ENCODE data around the gene ZNF652.
A peak's percentile ranks its signal among the peaks of the same experiment; 100 is the strongest.

ZNF652 gene

DNA sequence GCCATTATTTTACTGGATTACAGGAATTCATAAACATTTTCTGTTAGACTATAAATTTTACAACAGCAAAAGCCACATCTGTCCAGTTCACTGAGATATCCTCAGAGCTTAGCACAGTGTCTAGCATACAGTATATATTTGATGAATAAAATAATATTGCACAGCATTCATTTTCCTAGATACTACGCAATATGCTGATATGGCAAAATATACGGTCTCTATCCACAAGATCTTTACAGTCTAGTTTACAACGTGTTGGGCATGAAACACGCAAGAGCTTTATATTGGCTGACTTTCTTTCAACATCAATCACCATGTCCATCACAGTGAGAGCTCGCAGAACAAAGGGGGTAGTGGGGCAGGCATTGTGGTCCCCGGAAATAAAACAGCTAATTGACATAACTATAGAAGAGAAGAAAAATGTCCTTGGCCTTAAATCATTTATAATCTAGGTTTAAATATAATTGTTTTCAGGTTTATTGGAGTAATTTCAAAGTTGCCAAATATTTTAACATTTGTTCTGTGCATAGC, 43.5 kb downstream of the ZNF652 start:
- no peak for DNase-seq (ENCODE audit: low read depth)
- H3K4me3 ChIP-seq (ENCODE audit: low read depth, low read length) = no peak overlapping the region
- TF ChIP-seq, protein P1, sequence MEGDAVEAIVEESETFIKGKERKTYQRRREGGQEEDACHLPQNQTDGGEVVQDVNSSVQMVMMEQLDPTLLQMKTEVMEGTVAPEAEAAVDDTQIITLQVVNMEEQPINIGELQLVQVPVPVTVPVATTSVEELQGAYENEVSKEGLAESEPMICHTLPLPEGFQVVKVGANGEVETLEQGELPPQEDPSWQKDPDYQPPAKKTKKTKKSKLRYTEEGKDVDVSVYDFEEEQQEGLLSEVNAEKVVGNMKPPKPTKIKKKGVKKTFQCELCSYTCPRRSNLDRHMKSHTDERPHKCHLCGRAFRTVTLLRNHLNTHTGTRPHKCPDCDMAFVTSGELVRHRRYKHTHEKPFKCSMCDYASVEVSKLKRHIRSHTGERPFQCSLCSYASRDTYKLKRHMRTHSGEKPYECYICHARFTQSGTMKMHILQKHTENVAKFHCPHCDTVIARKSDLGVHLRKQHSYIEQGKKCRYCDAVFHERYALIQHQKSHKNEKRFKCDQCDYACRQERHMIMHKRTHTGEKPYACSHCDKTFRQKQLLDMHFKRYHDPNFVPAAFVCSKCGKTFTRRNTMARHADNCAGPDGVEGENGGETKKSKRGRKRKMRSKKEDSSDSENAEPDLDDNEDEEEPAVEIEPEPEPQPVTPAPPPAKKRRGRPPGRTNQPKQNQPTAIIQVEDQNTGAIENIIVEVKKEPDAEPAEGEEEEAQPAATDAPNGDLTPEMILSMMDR (IDR thresholded peaks at IDR 0.05; ENCODE audit: control insufficient read depth, extremely low read depth, insufficient read depth) = no peak

DNA sequence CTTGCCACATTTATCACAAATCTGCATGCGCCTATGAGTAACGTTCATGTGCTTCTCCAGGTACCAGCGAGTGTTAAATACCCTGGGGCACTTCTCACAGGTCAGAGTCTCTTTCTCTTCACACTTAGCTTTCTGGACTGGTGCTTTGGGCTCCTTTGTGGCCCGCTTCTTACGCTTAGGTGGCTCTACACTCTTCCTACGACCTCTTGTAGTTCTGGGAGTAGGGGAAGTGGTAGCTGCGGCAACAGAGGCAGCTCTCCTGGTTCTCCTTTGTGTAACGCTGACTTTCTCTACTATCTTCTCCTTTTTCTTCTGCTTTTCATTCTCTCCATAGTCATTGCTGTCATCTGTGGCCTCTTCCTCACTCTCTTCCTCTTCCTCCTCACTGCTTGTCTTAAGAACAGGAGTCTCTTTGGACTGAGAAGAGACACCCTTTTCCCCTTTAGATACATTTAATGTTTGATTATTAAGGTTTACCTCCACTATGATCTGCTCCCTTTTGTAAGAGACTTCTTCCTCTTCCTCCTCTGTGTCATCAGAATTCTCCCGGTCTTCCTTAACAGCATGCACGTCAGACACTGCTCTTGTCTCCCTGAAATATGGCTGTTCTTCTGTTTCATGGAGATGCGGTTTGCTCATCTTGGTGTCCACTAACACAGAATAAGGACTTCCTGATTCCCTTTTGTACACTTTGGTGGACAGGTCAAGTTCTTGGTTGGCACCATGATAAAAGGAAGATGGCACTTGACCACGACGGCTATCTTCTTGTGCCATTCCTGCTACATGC, 45.0 kb downstream of the ZNF652 start:
- TF ChIP-seq, protein P1 (IDR thresholded peaks at IDR 0.05; ENCODE audit: control insufficient read depth, extremely low read depth, insufficient read depth) = no peak
- no peak overlapping the region for H3K4me3 ChIP-seq (ENCODE audit: low read depth, low read length)
- no peak for DNase-seq (ENCODE audit: low read depth)

DNA sequence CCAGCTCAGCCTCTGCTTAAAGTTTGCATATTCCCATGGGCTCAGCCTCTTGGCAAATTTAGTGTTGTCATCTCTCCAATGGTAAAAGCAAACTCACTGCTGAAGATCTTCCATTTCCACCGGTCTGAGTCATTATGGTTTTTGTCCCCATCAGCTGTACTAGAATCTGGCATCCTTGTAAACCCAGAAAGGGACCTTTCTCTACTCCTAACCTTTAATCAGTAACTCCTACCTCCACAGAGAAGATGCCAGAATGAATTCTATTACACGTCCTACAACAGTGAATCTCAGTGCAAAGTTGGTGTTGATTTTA, 45.8 kb downstream of the ZNF652 start:
- TF ChIP-seq, protein P1 (IDR thresholded peaks at IDR 0.05; ENCODE audit: control insufficient read depth, extremely low read depth, insufficient read depth) = no peak
- DNase-seq (ENCODE audit: low read depth) = no peak

DNA sequence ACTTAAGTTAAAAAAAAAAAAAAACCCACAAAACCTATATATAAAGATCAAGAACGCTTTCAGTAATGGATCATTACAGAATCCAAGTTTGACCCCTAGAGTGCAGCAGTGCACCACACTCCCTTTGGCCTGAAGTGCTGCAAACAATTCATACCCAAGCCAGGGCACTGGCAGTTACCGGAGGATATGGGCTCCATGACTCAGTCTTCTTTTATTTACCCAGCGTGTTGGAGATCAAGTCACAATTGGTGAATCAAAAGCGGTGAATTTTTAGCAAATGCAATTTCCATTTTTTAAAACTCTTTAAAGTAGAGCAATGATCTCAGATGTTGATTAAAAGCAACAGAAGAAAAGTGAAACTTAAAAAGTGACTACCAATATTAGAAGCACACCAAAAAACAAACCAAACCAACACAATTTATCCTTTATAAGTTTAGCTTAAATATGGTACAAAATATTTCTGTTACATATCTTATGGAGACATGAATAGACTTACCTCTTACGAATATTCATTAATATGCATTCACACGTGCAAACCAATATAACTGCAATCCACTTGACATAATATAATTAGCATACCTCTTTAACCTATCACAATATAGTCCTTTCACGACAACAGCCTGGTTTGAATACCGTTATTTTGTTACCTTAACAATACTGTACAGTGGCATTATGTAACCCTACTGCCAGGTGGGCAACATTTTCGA, 46.3 kb downstream of the ZNF652 start:
- TF ChIP-seq, protein P1 (IDR thresholded peaks at IDR 0.05; ENCODE audit: control insufficient read depth, extremely low read depth, insufficient read depth) = peak; percentile 81
- peak; percentile 70 for DNase-seq (ENCODE audit: low read depth)
- H3K4me3 ChIP-seq (ENCODE audit: low read depth, low read length) = no peak overlapping the region

More for the DNA sequence above, 45.8 kb downstream of the ZNF652 start:
- no peak overlapping the region for H3K4me3 ChIP-seq (ENCODE audit: low read depth, low read length)

DNA sequence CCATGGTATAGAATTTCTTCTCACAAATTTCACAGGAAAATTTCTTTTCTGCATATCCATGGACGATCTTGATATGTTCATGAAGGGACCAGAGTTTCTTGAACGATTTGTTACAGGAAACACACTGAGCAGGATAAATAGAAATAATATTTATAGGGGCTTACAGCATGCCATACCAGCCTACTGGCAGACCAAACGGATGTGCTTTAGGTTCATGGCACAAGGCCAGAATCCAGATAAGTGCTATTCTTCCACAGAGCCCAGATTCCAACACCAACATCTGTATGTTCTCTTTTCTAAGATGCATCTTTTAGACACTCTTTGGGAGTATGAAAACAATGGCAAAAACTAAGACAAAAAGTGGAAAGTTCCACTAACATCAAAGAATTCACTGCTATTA, 49.3 kb downstream of the ZNF652 start:
- no peak for DNase-seq (ENCODE audit: low read depth)
- H3K4me3 ChIP-seq (ENCODE audit: low read depth, low read length) = no peak overlapping the region
- TF ChIP-seq, protein P1 (IDR thresholded peaks at IDR 0.05; ENCODE audit: control insufficient read depth, extremely low read depth, insufficient read depth) = no peak

DNA sequence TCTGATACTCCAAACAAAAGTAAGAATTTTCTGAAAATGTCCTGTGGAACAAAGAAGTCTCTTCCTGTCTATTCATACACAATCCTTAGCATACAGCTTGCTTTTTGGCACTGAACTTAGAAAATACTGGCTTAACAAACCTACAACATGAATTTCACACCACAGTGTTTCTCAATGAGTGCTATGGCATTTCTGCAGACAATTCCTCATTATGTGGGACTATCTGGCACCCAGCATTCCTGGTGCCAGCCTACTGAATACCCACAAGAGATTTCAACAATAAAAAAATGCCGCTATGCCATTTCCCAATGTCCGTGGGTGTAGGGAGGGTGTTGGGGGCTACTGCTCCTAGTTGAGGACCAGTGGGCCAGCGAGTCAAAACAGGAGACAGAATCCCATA, 62.1 kb downstream of the ZNF652 start:
- no peak for DNase-seq (ENCODE audit: low read depth)
- TF ChIP-seq, protein P1 (IDR thresholded peaks at IDR 0.05; ENCODE audit: control insufficient read depth, extremely low read depth, insufficient read depth) = no peak
- H3K4me3 ChIP-seq (ENCODE audit: low read depth, low read length) = no peak overlapping the region
